ENCODE data around the gene PDE11A.

DNA sequence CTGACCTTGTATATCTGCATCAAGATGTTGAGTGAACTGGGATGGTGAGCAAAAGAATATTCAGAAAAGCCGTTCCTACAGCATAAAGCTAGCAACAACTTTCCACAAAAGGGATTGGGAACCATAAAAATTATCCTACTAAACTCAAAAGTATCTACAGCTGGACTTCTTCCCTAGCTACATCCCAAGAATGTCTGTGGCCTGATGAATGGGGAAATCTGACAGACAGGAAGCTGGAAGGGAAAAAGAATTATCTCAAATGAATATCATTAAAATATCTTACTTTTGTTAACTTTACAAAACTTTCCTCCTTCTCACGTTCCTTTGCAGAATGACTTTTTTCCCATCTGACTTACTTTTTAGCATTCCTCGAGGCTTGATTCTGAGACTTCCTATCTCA lies 150.9 kb downstream of the PDE11A start:
- no peak for TF ChIP-seq ESRRG (CRISPR knock-in tag; IDR thresholded peaks at IDR 0.05)
- no peak for TF ChIP-seq ARNTL (CRISPR knock-in tag; IDR thresholded peaks at IDR 0.05; ENCODE audit: borderline replicate concordance, low read depth)
- no peak for TF ChIP-seq ZC3H10 (CRISPR knock-in tag; IDR thresholded peaks at IDR 0.05)
- no peak for TF ChIP-seq OSR1 (CRISPR knock-in tag; IDR thresholded peaks at IDR 0.05)
- TF ChIP-seq TOX (CRISPR knock-in tag; IDR thresholded peaks at IDR 0.05; ENCODE audit: borderline replicate concordance) = no peak
- TF ChIP-seq, protein P1, sequence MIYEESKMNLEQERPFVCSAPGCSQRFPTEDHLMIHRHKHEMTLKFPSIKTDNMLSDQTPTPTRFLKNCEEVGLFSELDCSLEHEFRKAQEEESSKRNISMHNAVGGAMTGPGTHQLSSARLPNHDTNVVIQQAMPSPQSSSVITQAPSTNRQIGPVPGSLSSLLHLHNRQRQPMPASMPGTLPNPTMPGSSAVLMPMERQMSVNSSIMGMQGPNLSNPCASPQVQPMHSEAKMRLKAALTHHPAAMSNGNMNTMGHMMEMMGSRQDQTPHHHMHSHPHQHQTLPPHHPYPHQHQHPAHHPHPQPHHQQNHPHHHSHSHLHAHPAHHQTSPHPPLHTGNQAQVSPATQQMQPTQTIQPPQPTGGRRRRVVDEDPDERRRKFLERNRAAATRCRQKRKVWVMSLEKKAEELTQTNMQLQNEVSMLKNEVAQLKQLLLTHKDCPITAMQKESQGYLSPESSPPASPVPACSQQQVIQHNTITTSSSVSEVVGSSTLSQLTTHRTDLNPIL (CRISPR knock-in tag; IDR thresholded peaks at IDR 0.05; ENCODE audit: low read depth) = no peak
- no peak for TF ChIP-seq BACH2 (CRISPR knock-in tag; IDR thresholded peaks at IDR 0.05; ENCODE audit: borderline replicate concordance)
